GM23338 (cell line): Measurements from ENCODE around the gene GRID1. TPM values are rescaled to one million over a fixed set of nuclear protein-coding genes. Genes with fewer than 3 reads are reported as not detected.

ENCODE experiments used
- ATAC-seq: fragments of 200-7000 bp; cut with Tn5 transposase; 3 replicates; pipeline ENCODE4 v1.9.1; 2020
- DNase-seq: peaks from one replicate; pipeline ENCODE4 v3.0.0-alpha.2; 2015; ENCODE audit warnings: low spot score
- H2AFZ ChIP-seq: fragments of 200-600 bp; sonication (generic); 2 replicates; pipeline ENCODE4 v1.8.0; 2016; ENCODE audit warnings: antibody characterized with exemption, mild to moderate bottlenecking, moderate library complexity
- H3F3A ChIP-seq: fragments of 200-600 bp; sonication (generic); replicated peaks from 2 replicates; pipeline ENCODE4 v1.8.0; 2017; ENCODE audit warnings: antibody characterized with exemption, mixed run types, low read depth
- H3K27ac ChIP-seq: fragments of 200-600 bp; sonication (generic); 2 replicates; pipeline ENCODE4 v1.6.1; 2016; ENCODE audit warnings: low read depth
- H3K27me3 ChIP-seq: fragments of 200-600 bp; sonication (generic); 2 replicates; pipeline ENCODE4 v1.8.0; 2016; ENCODE audit warnings: mild to moderate bottlenecking, mixed run types, moderate library complexity; ENCODE audit not compliant: insufficient read depth
- H3K36me3 ChIP-seq: fragments of 200-600 bp; sonication (generic); 2 replicates; pipeline ENCODE4 v1.8.0; 2016; ENCODE audit warnings: mild to moderate bottlenecking; ENCODE audit not compliant: insufficient read depth
- H3K4me1 ChIP-seq: fragments of 200-600 bp; sonication (generic); 2 replicates; pipeline ENCODE4 v1.8.0; 2016; ENCODE audit warnings: mild to moderate bottlenecking, moderate library complexity; ENCODE audit not compliant: insufficient read depth
- H3K4me2 ChIP-seq: fragments of 200-600 bp; sonication (generic); 2 replicates; pipeline ENCODE4 v1.7.1; 2017; ENCODE audit warnings: mixed run types
- H3K4me3 ChIP-seq: fragments of 200-600 bp; sonication (generic); 2 replicates; pipeline ENCODE4 v1.6.1; 2016; ENCODE audit warnings: mixed run types
- H3K79me2 ChIP-seq: fragments of 200-600 bp; sonication (generic); replicated peaks from 2 replicates; pipeline ENCODE4 v1.8.0; 2017; ENCODE audit warnings: mild to moderate bottlenecking; ENCODE audit not compliant: insufficient read depth
- H3K9me2 ChIP-seq: fragments of 200-600 bp; sonication (generic); 2 replicates; pipeline ENCODE4 v1.8.0; 2017; ENCODE audit not compliant: insufficient read depth
- H4K20me1 ChIP-seq: fragments of 200-600 bp; sonication (generic); replicated peaks from 2 replicates; pipeline ENCODE4 v1.8.0; 2017; ENCODE audit warnings: mild to moderate bottlenecking; ENCODE audit not compliant: insufficient read depth
- H3K27ac Mint-ChIP-seq: 2 replicates; pipeline ENCODE4 v1.8.0; 2020; ENCODE audit warnings: inconsistent platforms, mild to moderate bottlenecking, moderate library complexity, mixed read lengths
- H3K27me3 Mint-ChIP-seq: 3 replicates; pipeline ENCODE4 v1.8.0; 2022; ENCODE audit warnings: low read depth, mild to moderate bottlenecking, moderate library complexity, mixed read lengths, inconsistent platforms; ENCODE audit not compliant: insufficient read depth, poor library complexity
- H3K36me3 Mint-ChIP-seq: 3 replicates; pipeline ENCODE4 v1.8.0; 2021; ENCODE audit warnings: low read depth, mild to moderate bottlenecking, inconsistent platforms, moderate library complexity, mixed read lengths
- H3K4me1 Mint-ChIP-seq: 3 replicates; pipeline ENCODE4 v1.8.0; 2020; ENCODE audit warnings: mild to moderate bottlenecking, inconsistent platforms, mixed read lengths
- H3K4me3 Mint-ChIP-seq: 3 replicates; pipeline ENCODE4 v1.8.0; 2021; ENCODE audit warnings: moderate library complexity, mild to moderate bottlenecking, inconsistent platforms, mixed read lengths
- H3K9me3 Mint-ChIP-seq: 3 replicates; pipeline ENCODE4 v1.8.0; 2020; ENCODE audit warnings: moderate library complexity, mild to moderate bottlenecking, inconsistent platforms, mixed read lengths
- EZH2 ChIP-seq: fragments of 200-600 bp; sonication (generic); IDR thresholded peaks from one replicate; pipeline ENCODE4 v1.8.0; 2017; ENCODE audit warnings: antibody characterized with exemption, mild to moderate bottlenecking, low read depth; ENCODE audit not compliant: unreplicated experiment
- EZH2phosphoT487 ChIP-seq: fragments of 200-600 bp; sonication (generic); IDR thresholded peaks from one replicate; pipeline ENCODE4 v1.8.1; 2018; ENCODE audit warnings: antibody characterized with exemption; ENCODE audit not compliant: unreplicated experiment
- NANOG ChIP-seq: IDR thresholded peaks from 2 replicates; pipeline ENCODE4 v1.6.1; 2016; ENCODE audit warnings: antibody characterized with exemption, borderline replicate concordance
- POLR2AphosphoS5 ChIP-seq: IDR thresholded peaks from 2 replicates; pipeline ENCODE4 v1.6.1; 2016; ENCODE audit warnings: antibody characterized with exemption, low read depth
- ZNF114 ChIP-seq: fragments of 250-450 bp; sonication (Bioruptor Pico); IDR thresholded peaks from 2 replicates; pipeline ENCODE4 v1.5.0; 2020; ENCODE audit warnings: mild to moderate bottlenecking, moderate library complexity
- ZNF331 ChIP-seq: fragments of 250-450 bp; sonication (Bioruptor Pico); IDR thresholded peaks from 2 replicates; pipeline ENCODE4 v1.5.0; 2020; ENCODE audit warnings: low read depth, mild to moderate bottlenecking, moderate library complexity
- ZNF462 ChIP-seq: fragments of 250-450 bp; sonication (Bioruptor Pico); IDR thresholded peaks from 2 replicates; pipeline ENCODE4 v1.5.0; 2020; ENCODE audit warnings: mild to moderate bottlenecking, moderate library complexity
- polyA plus RNA-seq: library from polyadenylated mRNA; unstranded; fragments of >200 nt; fragmentation: Nextera tagmentation; extraction: Ambion mirVana; gene quantifications from 2 replicates; pipeline ENCODE4 v1.2.1, GENCODE V29; 2016
- total RNA-seq: library from RNA; depleted of rRNA; stranded (reverse); fragments of >200 nt; shearing (Covaris generic); gene quantifications from 2 replicates; pipeline ENCODE4 v1.2.3, GENCODE V29; 2014
- TF ChIP-seq, protein P1 (sequence below), 2 experiments: fragments of 200-600 bp in 1 of 2; sonication (generic) in 1 of 2; conservative IDR thresholded peaks; 2 replicates each; pipeline versions ENCODE4 v1.5.1 to v1.6.1; 2016 to 2017; ENCODE audit warnings: antibody characterized with exemption in 2 of 2, low read depth in 2 of 2, mild to moderate bottlenecking in 2 of 2, moderate library complexity in 1 of 2

Gene GRID1
- total and polyA plus RNA-seq, 2 experiments from 2014 or later, result 0.14 to 0.15 TPM

DNA sequence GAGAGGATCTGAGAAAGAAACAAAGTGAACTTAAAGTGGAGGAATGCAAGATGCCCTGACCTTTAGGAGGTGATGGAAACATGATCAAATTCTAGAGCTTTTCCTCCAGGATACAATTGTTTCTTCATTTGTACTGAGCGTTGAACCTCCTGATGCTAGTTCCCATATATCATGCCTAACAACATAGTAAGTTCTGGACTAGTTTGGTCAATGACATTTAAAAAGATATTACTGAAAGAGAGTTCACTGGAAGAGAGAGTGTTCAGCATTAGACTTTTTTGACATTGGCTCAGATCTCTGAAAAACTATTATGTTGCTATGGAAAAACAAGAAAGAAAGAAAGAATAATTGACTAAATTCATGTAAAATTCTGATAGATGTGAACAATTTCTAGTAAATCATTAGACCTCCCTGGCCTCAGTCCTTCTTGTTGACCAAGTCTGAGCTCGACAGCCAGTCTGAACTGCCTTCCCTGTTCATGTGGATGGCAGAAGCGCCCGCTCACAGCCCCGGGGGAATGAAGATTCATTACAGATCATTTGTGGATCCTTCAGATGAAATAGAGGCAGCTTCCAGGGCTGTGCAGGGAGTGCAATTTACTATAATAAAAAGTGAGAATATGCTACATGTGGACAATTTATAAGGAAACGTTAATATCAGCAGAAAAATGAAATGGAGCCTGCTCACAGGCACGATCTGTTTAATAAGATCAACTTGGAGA, 442.1 kb downstream of the GRID1 start:
- Mint-ChIP-seq H3K4me3 (no peak overlapping the region), H3K27ac (no peak overlapping the region), H3K4me1 (peaks cover 6% of the 10 kb centered on the region; the same call in 2 of the 3 replicates), H3K27me3 (peaks cover 1% of the 10 kb centered on the region), H3K36me3 (peaks cover 5% of the 10 kb centered on the region; the same call in 2 of the 3 replicates), H3K9me3 (peaks cover 90% of the 10 kb centered on the region)
- ATAC-seq (no peak), DNase-seq (no peak)
- Histone ChIP-seq H3K4me1 (no peaks in the 10 kb centered on the region), H3K79me2 (no peaks in the 10 kb centered on the region), H3F3A (no peaks in the 10 kb centered on the region), H3K27me3 (no peaks in the 10 kb centered on the region), H3K27ac (no peak overlapping the region), H3K4me3 (no peak overlapping the region), H2AFZ (no peak overlapping the region), H4K20me1 (no peaks in the 10 kb centered on the region), H3K4me2 (no peak overlapping the region), H3K36me3 (no peaks in the 10 kb centered on the region), H3K9me2 (no peaks in the 10 kb centered on the region)
- TF ChIP-seq NANOG (no peak), EZH2 (no peak), ZNF331 (CRISPR knock-in tag) (no peak), POLR2AphosphoS5 (no peak), EZH2phosphoT487 (no peak)
- TF ChIP-seq, protein P1, sequence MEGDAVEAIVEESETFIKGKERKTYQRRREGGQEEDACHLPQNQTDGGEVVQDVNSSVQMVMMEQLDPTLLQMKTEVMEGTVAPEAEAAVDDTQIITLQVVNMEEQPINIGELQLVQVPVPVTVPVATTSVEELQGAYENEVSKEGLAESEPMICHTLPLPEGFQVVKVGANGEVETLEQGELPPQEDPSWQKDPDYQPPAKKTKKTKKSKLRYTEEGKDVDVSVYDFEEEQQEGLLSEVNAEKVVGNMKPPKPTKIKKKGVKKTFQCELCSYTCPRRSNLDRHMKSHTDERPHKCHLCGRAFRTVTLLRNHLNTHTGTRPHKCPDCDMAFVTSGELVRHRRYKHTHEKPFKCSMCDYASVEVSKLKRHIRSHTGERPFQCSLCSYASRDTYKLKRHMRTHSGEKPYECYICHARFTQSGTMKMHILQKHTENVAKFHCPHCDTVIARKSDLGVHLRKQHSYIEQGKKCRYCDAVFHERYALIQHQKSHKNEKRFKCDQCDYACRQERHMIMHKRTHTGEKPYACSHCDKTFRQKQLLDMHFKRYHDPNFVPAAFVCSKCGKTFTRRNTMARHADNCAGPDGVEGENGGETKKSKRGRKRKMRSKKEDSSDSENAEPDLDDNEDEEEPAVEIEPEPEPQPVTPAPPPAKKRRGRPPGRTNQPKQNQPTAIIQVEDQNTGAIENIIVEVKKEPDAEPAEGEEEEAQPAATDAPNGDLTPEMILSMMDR (conservative IDR thresholded peaks at IDR 0.05; ENCODE audit: low read depth in 2 of 2), result 0 out of 4 replicates have a peak, but pooled peaks of 1 of the 2 experiments have one; percentile 14

GRCh38 chr10:85922356-85923129, 444.1 kb downstream of the GRID1 start:
- Histone ChIP-seq H3K79me2 (no peaks in the 10 kb centered on the region), H3K4me2 (no peak overlapping the region), H2AFZ (no peak overlapping the region), H4K20me1 (no peaks in the 10 kb centered on the region), H3F3A (no peaks in the 10 kb centered on the region), H3K4me1 (no peaks in the 10 kb centered on the region), H3K9me2 (no peaks in the 10 kb centered on the region), H3K4me3 (no peak overlapping the region), H3K27me3 (no peaks in the 10 kb centered on the region), H3K36me3 (no peaks in the 10 kb centered on the region), H3K27ac (no peak overlapping the region)
- Mint-ChIP-seq H3K9me3 (peaks cover 86% of the 10 kb centered on the region), H3K4me1 (peaks cover 6% of the 10 kb centered on the region; the same call in 2 of the 3 replicates), H3K4me3 (no peak overlapping the region), H3K27me3 (peaks cover 5% of the 10 kb centered on the region), H3K36me3 (peaks cover 5% of the 10 kb centered on the region; the same call in 2 of the 3 replicates), H3K27ac (no peak overlapping the region)
- DNase-seq, result no peak
- ATAC-seq, result no peak
- TF ChIP-seq EZH2phosphoT487 (no peak), ZNF114 (CRISPR knock-in tag) (no peak), ZNF462 (CRISPR knock-in tag) (no peak), ZNF331 (CRISPR knock-in tag) (no peak), NANOG (no peak)
- TF ChIP-seq, protein P1 (conservative IDR thresholded peaks at IDR 0.05; ENCODE audit: low read depth in 2 of 2), result no peak
